ENCODE results near the gene FBXL7. TPM values are rescaled to one million over a fixed set of nuclear protein-coding genes. Genes with fewer than 3 reads are reported as not detected.

The FBXL7 gene
- 2.8 TPM for total RNA-seq

DNA sequence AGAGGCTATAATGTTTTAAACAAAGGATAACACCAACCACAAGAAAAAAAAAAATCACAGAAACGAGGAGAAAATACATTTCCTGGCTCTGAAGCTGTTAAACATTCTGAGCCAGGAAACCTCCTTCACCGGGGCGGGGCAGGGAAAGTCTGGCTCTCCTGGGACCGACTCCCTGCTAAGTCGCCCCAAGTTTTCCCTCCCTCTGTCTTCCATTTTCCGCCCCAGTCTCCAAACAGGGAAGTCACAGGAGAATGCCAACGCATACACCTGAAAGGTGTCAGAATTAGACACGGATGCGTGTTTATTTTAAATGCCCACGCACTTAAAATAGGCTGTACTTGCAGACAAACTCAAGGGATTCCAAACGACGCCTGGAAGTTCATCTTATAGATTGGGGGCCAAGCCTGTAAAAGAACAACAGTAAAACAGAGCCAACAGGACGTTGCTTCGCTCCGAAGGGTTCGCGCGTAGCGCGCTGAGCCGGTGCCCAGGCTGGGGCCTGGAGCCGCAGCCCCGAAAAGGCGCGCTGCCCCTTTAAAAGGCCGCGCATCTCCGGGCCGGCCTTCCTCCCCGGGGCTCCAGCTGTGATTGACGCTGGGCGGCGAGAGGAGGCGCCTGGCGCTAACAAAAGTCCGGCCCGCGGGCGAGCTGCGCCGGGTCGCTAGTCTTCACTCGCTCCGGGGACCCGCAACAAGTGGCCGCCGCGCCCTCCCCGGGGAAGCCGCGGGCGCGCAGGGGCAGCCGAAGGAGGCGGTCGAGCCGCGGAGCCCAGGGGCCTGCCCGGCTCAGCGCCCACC lies at the start of gene FBXL7:
FBXL7 (plus strand) TSS at position 653 of the 797 bp plus-strand sequence.

Small RNA genes within 50 kb of the gene (small RNA-seq; reads per million reads assigned to genes)
- 31.0 reads per million, percentile 95 among the genes with 10 or more reads in this experiment for gene MIR887

All from diencephalon (tissue), 1 donor.